HG03045 (cell line): ENCODE results near the gene GARIN5A.

Source experiments
- ATAC-seq: cut with Tn5 transposase; IDR thresholded peaks from one replicate; pipeline ENCODE4 v1.9.1; 2021; ENCODE audit warnings: mild to moderate bottlenecking, moderate library complexity; ENCODE audit not compliant: unreplicated experiment

The GARIN5A gene

GRCh38 chr19:50509366-50509765 is 32.7 kb upstream of the GARIN5A start:
- ATAC-seq, result no peak

GRCh38 chr19:50508843-50509190 is 32.2 kb upstream of the GARIN5A start:
- ATAC-seq, result no peak

- ATAC-seq, result no peak
These were observed 30.7 kb upstream of the GARIN5A start for GRCh38 chr19:50507376-50507775.

- no peak for ATAC-seq
These were observed 30.1 kb upstream of the GARIN5A start for GRCh38 chr19:50506700-50507099.

GRCh38 chr19:50505856-50506611 is 29.4 kb upstream of the GARIN5A start:
- no peak for ATAC-seq

- ATAC-seq, result no peak
These were observed 25.2 kb upstream of the GARIN5A start for GRCh38 chr19:50501568-50502475.

GRCh38 chr19:50501186-50501567 is 24.5 kb upstream of the GARIN5A start:
- ATAC-seq, result no peak

GRCh38 chr19:50500753-50501151 is 24.1 kb upstream of the GARIN5A start:
- no peak for ATAC-seq

GRCh38 chr19:50500060-50500752 is 23.6 kb upstream of the GARIN5A start:
- ATAC-seq, result no peak

GRCh38 chr19:50498219-50499056 is 21.8 kb upstream of the GARIN5A start:
- ATAC-seq, result no peak

- ATAC-seq, result no peak
These were observed 20.4 kb upstream of the GARIN5A start for GRCh38 chr19:50497022-50497405.

- no peak for ATAC-seq
These were observed 19.8 kb upstream of the GARIN5A start for GRCh38 chr19:50496189-50497021.

GRCh38 chr19:50495020-50495531 is 18.4 kb upstream of the GARIN5A start:
- ATAC-seq, result no peak

- ATAC-seq, result no peak
These were observed 17.8 kb upstream of the GARIN5A start for GRCh38 chr19:50494186-50495019.

GRCh38 chr19:50493171-50493570 is 16.5 kb upstream of the GARIN5A start:
- no peak for ATAC-seq

- ATAC-seq, result no peak
These were observed 15.8 kb upstream of the GARIN5A start for GRCh38 chr19:50492303-50493052.

GRCh38 chr19:50490991-50491472 is 14.4 kb upstream of the GARIN5A start:
- no peak for ATAC-seq

GRCh38 chr19:50490411-50490811 is 13.8 kb upstream of the GARIN5A start:
- ATAC-seq, result no peak
